H1 (cell line): ENCODE measurements around the gene HOXB6. TPM values are rescaled to one million over a fixed set of nuclear protein-coding genes. Genes with fewer than 3 reads are reported as not detected.
A peak's percentile ranks its signal among the peaks of the same experiment; 100 is the strongest.

Experiments
- CTCF ChIA-PET: fragments of 300-600 bp; sonication (Branson Sonifier 250); formaldehyde crosslinking; loops from one replicate; lab custom pipeline; 2021; ENCODE audit not compliant: partially characterized antibody; lab: Charles Lee
- POLR2A ChIA-PET: fragments of 300-600 bp; sonication (Branson Sonifier 250); formaldehyde crosslinking; loops from one replicate; lab custom pipeline; 2021; ENCODE audit warnings: inconsistent platforms; ENCODE audit not compliant: partially characterized antibody; lab: Charles Lee
- DNase-seq, 2 experiments: peaks; one replicate each; pipeline versions ENCODE4 v3.0.0 to v3.0.0-alpha.2; 2010 to 2022; ENCODE audit warnings: low spot score in 2 of 2, low read depth in 1 of 2, mixed read lengths in 1 of 2
- FAIRE-seq: peaks from 2 replicates; lab custom pipeline; 2011; peaks lifted over from hg19 to GRCh38; lab: Jason Lieb, UNC
- H2AFZ ChIP-seq: 2 replicates; pipeline ENCODE4 v1.8.1; 2012; ENCODE audit warnings: low read length, inconsistent platforms
- H2AK5ac ChIP-seq: 2 replicates; pipeline ENCODE4 v1.6.1; 2013; ENCODE audit warnings: low read depth, low read length
- H2BK120ac ChIP-seq: replicated peaks from 2 replicates; pipeline ENCODE3; 2013; ENCODE audit warnings: low read depth, low read length, inconsistent platforms
- H2BK12ac ChIP-seq: 2 replicates; pipeline ENCODE4 v1.6.1; 2013; ENCODE audit warnings: low read depth, low read length
- H2BK15ac ChIP-seq: 2 replicates; pipeline ENCODE4 v1.6.1; 2013; ENCODE audit warnings: low read length
- H2BK20ac ChIP-seq: 2 replicates; pipeline ENCODE4 v1.6.1; 2013; ENCODE audit warnings: low read length
- H2BK5ac ChIP-seq: 2 replicates; pipeline ENCODE4 v1.6.1; 2013; ENCODE audit warnings: low read depth, low read length
- H3K14ac ChIP-seq: 2 replicates; pipeline ENCODE4 v1.6.1; 2013; ENCODE audit warnings: inconsistent platforms; ENCODE audit not compliant: insufficient read length
- H3K18ac ChIP-seq: 2 replicates; pipeline ENCODE4 v1.6.1; 2013; ENCODE audit warnings: low read length; ENCODE audit errors: extremely low read depth
- H3K23ac ChIP-seq: 2 replicates; pipeline ENCODE4 v1.6.1; 2013; ENCODE audit warnings: inconsistent platforms; ENCODE audit not compliant: insufficient read length
- H3K23me2 ChIP-seq: 2 replicates; pipeline ENCODE4 v1.6.1; 2013; ENCODE audit warnings: low read depth, low read length
- H3K27ac ChIP-seq: 2 replicates; pipeline ENCODE4 v1.6.1; 2011; ENCODE audit warnings: low read depth, low read length, inconsistent platforms
- H3K27me3 ChIP-seq, 4 experiments: replicated peaks in 1 of 4; 1 replicate in 1 of 4; 2 replicates in 3 of 4; pipeline versions ENCODE4 v1.6.1 to v1.8.1; 2011 to 2013; ENCODE audit warnings: low read length in 3 of 4, mild to moderate bottlenecking in 3 of 4, inconsistent platforms in 2 of 4, mixed read lengths in 2 of 4, moderate library complexity in 1 of 4; ENCODE audit not compliant: control insufficient read depth in 3 of 4, insufficient read depth in 3 of 4; ENCODE audit errors: extremely low read depth in 1 of 4
- H3K36me3 ChIP-seq, 4 experiments: 2 replicates each; pipeline versions ENCODE4 v1.6.1 to v1.8.1; 2011 to 2013; ENCODE audit warnings: mild to moderate bottlenecking in 4 of 4, low read length in 3 of 4, moderate library complexity in 2 of 4, control low read depth in 1 of 4, inconsistent platforms in 1 of 4; ENCODE audit not compliant: insufficient read depth in 4 of 4, control insufficient read depth in 2 of 4
- H3K4ac ChIP-seq: replicated peaks from 2 replicates; pipeline ENCODE3; 2013; ENCODE audit warnings: low read length, low read depth, mixed read lengths, inconsistent platforms; ENCODE audit not compliant: insufficient read length
- H3K4me1 ChIP-seq, 4 experiments: replicated peaks in 1 of 4; 1 replicate in 1 of 4; 2 replicates in 3 of 4; pipeline versions ENCODE4 v1.6.1 to v1.8.1; 2011 to 2013; ENCODE audit warnings: low read length in 3 of 4, inconsistent platforms in 2 of 4, mixed read lengths in 1 of 4; ENCODE audit not compliant: insufficient read depth in 4 of 4, control insufficient read depth in 3 of 4
- H3K4me2 ChIP-seq, 2 experiments: 2 replicates each; pipeline versions ENCODE4 v1.6.1 to v1.8.1; 2011 to 2013; ENCODE audit warnings: low read depth in 2 of 2, low read length in 2 of 2, control low read depth in 1 of 2, inconsistent platforms in 1 of 2, mild to moderate bottlenecking in 1 of 2; ENCODE audit not compliant: insufficient read depth in 1 of 2
- H3K4me3 ChIP-seq, 4 experiments: fragments of 200-600, 300-600 bp in 1 of 4; sonication (generic), shearing (Covaris generic), sonication (Bioruptor Twin) in 1 of 4; 2 replicates each; pipeline versions ENCODE4 v1.5.1 to v1.8.1; 2011 to 2016; ENCODE audit warnings: low read length in 4 of 4, low read depth in 3 of 4, control low read depth in 2 of 4, inconsistent platforms in 2 of 4, mild to moderate bottlenecking in 2 of 4, mixed read lengths in 1 of 4, moderate library complexity in 1 of 4; ENCODE audit not compliant: insufficient read depth in 2 of 4; ENCODE audit errors: extremely low read depth in 1 of 4
- H3K56ac ChIP-seq: replicated peaks from 2 replicates; pipeline ENCODE3; 2013; ENCODE audit warnings: low read depth, mild to moderate bottlenecking, mixed read lengths, low read length, inconsistent platforms; ENCODE audit not compliant: insufficient read length
- H3K79me1 ChIP-seq: 2 replicates; pipeline ENCODE4 v1.6.1; 2013; ENCODE audit warnings: low read depth, low read length, control low read depth
- H3K79me2 ChIP-seq, 2 experiments: 2 replicates each; pipeline versions ENCODE4 v1.6.1 to v1.8.1; 2012 to 2013; ENCODE audit warnings: low read length in 2 of 2, mild to moderate bottlenecking in 2 of 2, inconsistent platforms in 1 of 2; ENCODE audit not compliant: insufficient read depth in 2 of 2, control insufficient read depth in 1 of 2
- H3K9ac ChIP-seq, 4 experiments: replicated peaks in 1 of 4; 1 replicate in 1 of 4; 2 replicates in 3 of 4; pipeline versions ENCODE4 v1.6.1 to v1.8.1; 2011 to 2013; ENCODE audit warnings: low read depth in 3 of 4, low read length in 3 of 4, control low read depth in 2 of 4, mild to moderate bottlenecking in 2 of 4, moderate library complexity in 2 of 4, inconsistent platforms in 1 of 4; ENCODE audit errors: extremely low read depth in 1 of 4
- H3K9me3 ChIP-seq, 2 experiments: 2 replicates each; pipeline versions ENCODE4 v1.6.1 to v1.8.1; 2012 to 2013; ENCODE audit warnings: mild to moderate bottlenecking in 2 of 2, moderate library complexity in 2 of 2, control low read depth in 1 of 2, inconsistent platforms in 1 of 2, low read depth in 1 of 2, low read length in 1 of 2, mixed read lengths in 1 of 2; ENCODE audit not compliant: insufficient read depth in 2 of 2
- H4K20me1 ChIP-seq, 2 experiments: replicated peaks in 1 of 2; 2 replicates each; pipeline versions ENCODE3 to v1.8.1; 2011 to 2013; ENCODE audit warnings: inconsistent platforms in 2 of 2, low read length in 2 of 2, mild to moderate bottlenecking in 1 of 2; ENCODE audit not compliant: insufficient read depth in 2 of 2, control insufficient read depth in 1 of 2
- H4K5ac ChIP-seq: 2 replicates; pipeline ENCODE4 v1.6.1; 2013; ENCODE audit warnings: low read length, low read depth, mixed read lengths, inconsistent platforms; ENCODE audit not compliant: insufficient read length
- H4K8ac ChIP-seq: 2 replicates; pipeline ENCODE4 v1.8.0; 2013; ENCODE audit warnings: mild to moderate bottlenecking, moderate library complexity, low read length, inconsistent platforms; ENCODE audit not compliant: insufficient read depth; ENCODE audit errors: extremely low read depth
- H4K91ac ChIP-seq: replicated peaks from 2 replicates; pipeline ENCODE3; 2013; ENCODE audit warnings: low read length, mixed read lengths, inconsistent platforms; ENCODE audit not compliant: insufficient read length
- JUN ChIP-seq: IDR thresholded peaks from 2 replicates; pipeline ENCODE4 v1.6.1; 2011; ENCODE audit warnings: low read depth, mild to moderate bottlenecking, improper control_type of control experiment, low read length
- SUZ12 ChIP-seq: fragments of 200-600 bp; sonication (generic); IDR thresholded peaks from 2 replicates; pipeline ENCODE4 v1.6.1; 2012; ENCODE audit warnings: mild to moderate bottlenecking, inconsistent platforms, low read length, moderate library complexity, mixed read lengths
- WGBS, 2 experiments: shearing (Covaris generic) in 1 of 2; methylation state at CpG; one replicate each; pipeline versions ENCODE4 v1.1.6 to v1.1.7; 2013 to 2015; ENCODE audit warnings: low lambda C conversion rate in 2 of 2, mixed read lengths in 2 of 2, inconsistent platforms in 1 of 2, low coverage in 1 of 2, missing lambda C conversion rate in 1 of 2; ENCODE audit not compliant: insufficient replicate concordance in 2 of 2, insufficient coverage in 1 of 2, insufficient read length in 1 of 2; ENCODE audit errors: extremely low coverage in 1 of 2, missing lambda C conversion rate in 1 of 2; 5-methylcytosine and 5-hydroxymethylcytosine counted together
- polyA plus RNA-seq, 7 experiments: library from polyadenylated mRNA; depleted of rRNA in 3 of 7; stranded (reverse) in 5 of 7; unstranded in 2 of 7; fragments of >200 nt in 5 of 7; fragments of 200-250 nt in 2 of 7; gene quantifications; 1 replicate in 5 of 7; 2 replicates in 1 of 7; 4 replicates in 1 of 7; pipeline versions ENCODE4 v1.2.1 to v1.2.3, GENCODE V29; 2011 to 2013; ENCODE audit warnings: missing spikeins in 2 of 7, mixed read lengths in 2 of 7
- total RNA-seq: library from RNA; stranded (reverse); fragmentation: NEBNext Ultra II Directional; extraction: Animal tissue kit (Norgen Biotek cat#: 25700); gene quantifications from 2 replicates; pipeline ENCODE4 v1.2.1, GENCODE V29; 2021

HOXB6 gene
- total and polyA plus RNA-seq, 2 of the 8 experiments (the other 6 are each of a cell fraction or from before 2014, with no cell fraction given), result not detected

GRCh38 chr17:48588074-48588415, 16.7 kb downstream of the HOXB6 start:
- H2BK20ac ChIP-seq, result no peak overlapping the region
- peaks cover 99 to 100% (median 100%) of the 10 kb centered on the region in 4 experiments for H3K27me3 ChIP-seq
- TF ChIP-seq JUN, result no peak
- peak; percentile 15; the same call in 1 of the 2 replicates for TF ChIP-seq SUZ12
- no peaks in the 10 kb centered on the region for H3K23me2 ChIP-seq
- no peak overlapping the region for H2BK15ac ChIP-seq
- H3K4me3 ChIP-seq, result no peak overlapping the region
- no peak for DNase-seq
- no peaks in the 10 kb centered on the region for H3K79me1 ChIP-seq
- no peaks in the 10 kb centered on the region; a peak in 1 of 4 replicates for H3K9me3 ChIP-seq
- no peak overlapping the region for H3K4me2 ChIP-seq
- POLR2A ChIA-PET, result interaction anchor here (1.2 to 1.6 kb wide), 2 partner anchors 11 to 35 kb away, joined by 4 read pairs; no protein-coding TSS in a partner anchor
- H4K20me1 ChIP-seq, result peaks cover 25 to 34% of the 10 kb centered on the region in 2 experiments
- no peak overlapping the region for H2BK12ac ChIP-seq
- no peak overlapping the region for H3K27ac ChIP-seq
- no peak overlapping the region for H4K5ac ChIP-seq
- no peak for FAIRE-seq
- H2BK5ac ChIP-seq, result no peak overlapping the region
- no peak overlapping the region for H3K18ac ChIP-seq
- H3K36me3 ChIP-seq, result peaks cover 0 to 11% (median 0%) of the 10 kb centered on the region in 4 experiments; a peak in 1 of 8 replicates
- no peak overlapping the region for H2BK120ac ChIP-seq
- peaks cover 0 to 3% (median 0%) of the 10 kb centered on the region in 4 experiments; a peak in 4 of 7 replicates for H3K4me1 ChIP-seq
- H3K9ac ChIP-seq, result no peak overlapping the region
- no peaks in the 10 kb centered on the region for H3K79me2 ChIP-seq
- H3K4ac ChIP-seq, result no peak overlapping the region
- 47% methylated on average over 2 of the region's 2 CpGs; no CpG with 5 or more reads in 1 of the 2 experiments for WGBS, 2 experiments
- H2AK5ac ChIP-seq, result no peak overlapping the region
- no peak overlapping the region for H4K8ac ChIP-seq
- no peak overlapping the region for H3K56ac ChIP-seq
- no peak overlapping the region for H3K23ac ChIP-seq
- no peak overlapping the region for H4K91ac ChIP-seq
- CTCF ChIA-PET, result interaction anchor here (0.9 to 4.7 kb wide), 21 partner anchors 9 to 373 kb away, joined by 3 to 24 read pairs (median 5); no protein-coding TSS in a partner anchor
- no peak overlapping the region for H3K14ac ChIP-seq
- no peak overlapping the region for H2AFZ ChIP-seq
